Lower lobe of right lung (tissue), 2 donors: Measurements from ENCODE around the gene CCNI. TPM values are rescaled to one million over a fixed set of nuclear protein-coding genes. Genes with fewer than 3 reads are reported as not detected.
A peak's percentile ranks its signal among the peaks of the same experiment; 100 is the strongest.

Experiments
- ATAC-seq, 2 donors: fragments of 200-7000 bp; cut with Tn5 transposase; one replicate each; pipeline ENCODE4 v1.9.1; 2020 to 2022; ENCODE audit warnings: mild to moderate bottlenecking in 2 of 2, moderate library complexity in 2 of 2
- DNase-seq: peaks from one replicate; pipeline ENCODE4 v3.0.0-alpha.2; 2020
- H3K27ac ChIP-seq: fragments of 200-600 bp; one replicate; pipeline ENCODE4 v1.8.0; 2022
- H3K27me3 ChIP-seq: fragments of 200-600 bp; one replicate; pipeline ENCODE4 v1.8.0; 2022; ENCODE audit warnings: low read depth
- H3K36me3 ChIP-seq: fragments of 200-600 bp; one replicate; pipeline ENCODE4 v1.8.0; 2022; ENCODE audit warnings: mild to moderate bottlenecking
- H3K4me1 ChIP-seq: fragments of 200-600 bp; one replicate; pipeline ENCODE4 v1.8.0; 2022
- H3K4me3 ChIP-seq: fragments of 200-600 bp; one replicate; pipeline ENCODE4 v1.8.0; 2022; ENCODE audit warnings: mild to moderate bottlenecking
- H3K9me3 ChIP-seq: fragments of 200-600 bp; one replicate; pipeline ENCODE4 v1.8.0; 2022
- CTCF ChIP-seq: fragments of 200-600 bp; IDR thresholded peaks from one replicate; pipeline ENCODE4 v1.8.0; 2022; ENCODE audit warnings: antibody characterized with exemption, mild to moderate bottlenecking
- intact Hi-C: fragments of 100-400 bp; cut with DNase I; formaldehyde crosslinking; loops from one replicate; pipeline ENCODE4 v1.11.0; 2022
- total RNA-seq: library from RNA; stranded (reverse); fragmentation: NEBNext Ultra II Directional; extraction: Animal tissue kit (Norgen Biotek cat#: 25700); gene quantifications from one replicate; pipeline ENCODE4 v1.2.1, GENCODE V29; 2021
- donor health status: DM: no; HTN: yes; CAD: no; lungs with severe emphysema.

The CCNI gene
- total RNA-seq, 1 donor from 2014 or later: 327 TPM

- Histone ChIP-seq H3K4me3 (no peak overlapping the region), H3K36me3 (peaks cover 98% of the 10 kb centered on the region), H3K9me3 (no peaks in the 10 kb centered on the region), H3K4me1 (peaks cover 9% of the 10 kb centered on the region), H3K27me3 (no peaks in the 10 kb centered on the region), H3K27ac (no peak overlapping the region)
- no peak for DNase-seq
- intact Hi-C loops: no loop called here
- TF ChIP-seq CTCF: peak; percentile 40
- peak; percentile 56 to 62 for ATAC-seq
Observed at GRCh38 chr4:77052352-77052751, 23.4 kb downstream of the CCNI start.

GRCh38 chr4:77050962-77051361, 24.8 kb downstream of the CCNI start:
- no peaks in the 10 kb centered on the region for H3K9me3 ChIP-seq
- no peak overlapping the region for H3K4me3 ChIP-seq
- H3K36me3 ChIP-seq: peaks cover 100% of the 10 kb centered on the region
- DNase-seq: no peak
- peaks cover 4% of the 10 kb centered on the region for H3K4me1 ChIP-seq
- TF ChIP-seq CTCF: no peak
- no peaks in the 10 kb centered on the region for H3K27me3 ChIP-seq
- no peak overlapping the region for H3K27ac ChIP-seq
- no peak for ATAC-seq
- intact Hi-C loops: no loop called here

GRCh38 chr4:77047037-77047436, 28.8 kb downstream of the CCNI start:
- no peak overlapping the region for H3K27ac ChIP-seq
- ATAC-seq: no peak
- H3K9me3 ChIP-seq: no peaks in the 10 kb centered on the region
- intact Hi-C loops: no loop called here
- H3K27me3 ChIP-seq: no peaks in the 10 kb centered on the region
- no peak for DNase-seq
- peaks cover 63% of the 10 kb centered on the region for H3K36me3 ChIP-seq
- no peak overlapping the region for H3K4me3 ChIP-seq
- TF ChIP-seq CTCF: no peak
- H3K4me1 ChIP-seq: peaks cover 15% of the 10 kb centered on the region

- Histone ChIP-seq H3K27me3 (no peaks in the 10 kb centered on the region), H3K4me3 (no peak overlapping the region), H3K4me1 (peaks cover 23% of the 10 kb centered on the region), H3K9me3 (no peaks in the 10 kb centered on the region), H3K27ac (no peak overlapping the region), H3K36me3 (peaks cover 48% of the 10 kb centered on the region)
- DNase-seq (no peak), ATAC-seq (no peak)
- no peak for TF ChIP-seq CTCF
- intact Hi-C loops: no loop called here
Observed at GRCh38 chr4:77045490-77045889, 30.3 kb downstream of the CCNI start.

- intact Hi-C loops: no loop called here
- peak; percentile 47 for TF ChIP-seq CTCF
- peaks cover 25% of the 10 kb centered on the region for H3K4me1 ChIP-seq
- peaks cover 39% of the 10 kb centered on the region for H3K36me3 ChIP-seq
- no peaks in the 10 kb centered on the region for H3K27me3 ChIP-seq
- no peak overlapping the region for H3K4me3 ChIP-seq
- H3K27ac ChIP-seq: no peak overlapping the region
- H3K9me3 ChIP-seq: no peaks in the 10 kb centered on the region
- DNase-seq (no peak), ATAC-seq (peak in 1 of 2 donors; percentile 46)
Observed at GRCh38 chr4:77044461-77045150, 31.2 kb downstream of the CCNI start.
